GM18868 (cell line): ENCODE data around the gene KRTAP12-3.

Source experiments
- ATAC-seq: cut with Tn5 transposase; IDR thresholded peaks from one replicate; pipeline ENCODE4 v1.9.1; 2021; ENCODE audit warnings: mild to moderate bottlenecking, moderate library complexity; ENCODE audit not compliant: unreplicated experiment

The KRTAP12-3 gene

DNA sequence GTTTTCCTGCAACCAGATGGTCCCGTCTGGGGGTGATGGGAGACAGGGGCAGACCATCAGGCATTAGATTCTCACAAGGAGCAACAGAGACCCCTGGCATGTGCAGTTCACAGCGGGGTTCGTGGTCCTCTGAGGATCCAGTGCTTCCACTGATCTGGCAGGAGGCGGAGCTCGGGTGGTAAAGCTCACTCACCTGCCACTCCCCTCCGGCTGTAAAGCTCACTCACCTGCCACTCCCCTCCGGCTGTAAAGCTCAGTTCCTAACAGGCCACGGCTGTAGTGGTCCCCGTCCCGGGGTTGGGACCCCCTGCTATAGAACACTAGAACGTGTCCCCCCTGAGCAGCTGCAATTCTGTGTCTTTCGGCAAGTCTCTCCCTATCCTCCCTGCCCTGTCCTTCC is 43.8 kb downstream of the KRTAP12-3 start:
- ATAC-seq, result no peak

DNA sequence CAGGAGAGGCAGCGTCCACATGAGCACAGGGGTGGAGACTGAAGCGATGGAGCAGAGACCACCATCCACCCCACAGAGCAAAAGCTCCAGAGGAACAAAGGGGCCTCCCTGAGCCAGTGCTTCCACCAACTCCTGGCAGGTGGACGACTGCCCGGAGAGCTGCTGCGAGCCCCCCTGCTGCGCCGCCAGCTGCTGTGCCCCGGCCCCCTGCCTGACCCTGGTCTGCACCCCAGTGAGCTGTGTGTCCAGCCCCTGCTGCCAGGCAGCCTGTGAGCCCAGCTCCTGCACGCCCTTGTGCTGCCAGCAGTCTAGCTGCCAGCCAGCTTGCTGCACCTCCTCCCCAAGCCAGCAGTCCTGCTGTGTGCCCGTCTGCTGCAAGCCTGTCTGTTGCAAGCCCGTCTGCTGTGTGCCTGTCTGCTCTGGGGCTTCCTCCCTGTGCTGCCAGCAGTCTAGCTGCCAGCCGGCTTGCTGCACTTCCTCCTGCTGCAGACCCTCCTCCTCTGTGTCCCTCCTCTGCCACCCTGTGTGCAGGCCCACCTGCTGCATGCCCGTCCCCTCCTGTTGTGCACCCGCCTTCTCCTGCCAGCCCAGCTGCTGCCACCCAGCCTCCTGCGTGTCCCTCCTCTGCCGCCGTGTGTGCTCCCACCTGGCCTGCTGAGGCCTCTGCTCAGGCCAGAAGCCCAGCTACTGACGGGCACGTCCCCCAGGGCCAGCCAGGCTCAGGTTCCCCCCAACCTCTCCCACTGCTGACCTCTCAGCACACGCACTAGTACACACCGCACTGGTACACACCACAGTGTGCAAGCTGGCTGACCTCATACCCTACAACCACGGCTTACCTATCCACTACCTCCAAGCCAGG is 44.6 kb downstream of the KRTAP12-3 start:
- ATAC-seq, result no peak

DNA sequence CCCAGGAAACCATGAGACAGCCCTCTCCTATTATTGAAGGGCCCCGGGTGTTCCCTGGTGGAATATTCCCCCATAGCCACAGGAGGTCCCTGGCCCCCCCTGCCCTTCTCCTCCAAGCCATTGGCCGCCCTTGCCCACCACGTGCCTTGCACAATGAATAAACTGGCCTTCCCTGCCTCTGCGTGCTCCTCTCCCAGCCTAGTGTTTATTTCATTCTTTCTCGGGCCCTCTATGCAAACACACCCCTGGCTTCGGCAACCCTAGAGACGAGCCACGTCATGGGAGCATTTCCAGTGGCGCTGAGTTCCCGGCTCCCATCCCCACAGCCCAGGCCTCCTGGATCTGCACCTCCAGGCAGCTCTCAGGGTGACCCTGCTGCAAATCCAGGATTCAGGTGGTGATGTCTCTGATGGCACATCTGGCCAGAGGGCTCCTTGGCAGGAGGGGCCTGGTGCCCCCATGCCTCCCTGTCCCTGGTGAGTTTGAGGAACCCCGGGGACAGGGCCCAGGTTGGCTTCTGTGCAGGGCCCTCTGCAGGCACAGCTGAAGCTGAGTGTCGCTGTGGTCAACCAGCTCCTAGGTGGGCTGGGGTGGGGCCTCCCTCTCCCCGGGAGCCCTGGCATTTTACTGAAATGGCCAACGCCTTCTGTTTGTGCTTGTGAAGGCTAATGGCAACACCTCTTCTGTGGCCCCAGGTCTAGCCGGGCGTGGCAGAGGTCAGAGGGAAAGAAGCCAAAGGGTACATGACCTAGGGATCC is 45.4 kb downstream of the KRTAP12-3 start:
- no peak for ATAC-seq

DNA sequence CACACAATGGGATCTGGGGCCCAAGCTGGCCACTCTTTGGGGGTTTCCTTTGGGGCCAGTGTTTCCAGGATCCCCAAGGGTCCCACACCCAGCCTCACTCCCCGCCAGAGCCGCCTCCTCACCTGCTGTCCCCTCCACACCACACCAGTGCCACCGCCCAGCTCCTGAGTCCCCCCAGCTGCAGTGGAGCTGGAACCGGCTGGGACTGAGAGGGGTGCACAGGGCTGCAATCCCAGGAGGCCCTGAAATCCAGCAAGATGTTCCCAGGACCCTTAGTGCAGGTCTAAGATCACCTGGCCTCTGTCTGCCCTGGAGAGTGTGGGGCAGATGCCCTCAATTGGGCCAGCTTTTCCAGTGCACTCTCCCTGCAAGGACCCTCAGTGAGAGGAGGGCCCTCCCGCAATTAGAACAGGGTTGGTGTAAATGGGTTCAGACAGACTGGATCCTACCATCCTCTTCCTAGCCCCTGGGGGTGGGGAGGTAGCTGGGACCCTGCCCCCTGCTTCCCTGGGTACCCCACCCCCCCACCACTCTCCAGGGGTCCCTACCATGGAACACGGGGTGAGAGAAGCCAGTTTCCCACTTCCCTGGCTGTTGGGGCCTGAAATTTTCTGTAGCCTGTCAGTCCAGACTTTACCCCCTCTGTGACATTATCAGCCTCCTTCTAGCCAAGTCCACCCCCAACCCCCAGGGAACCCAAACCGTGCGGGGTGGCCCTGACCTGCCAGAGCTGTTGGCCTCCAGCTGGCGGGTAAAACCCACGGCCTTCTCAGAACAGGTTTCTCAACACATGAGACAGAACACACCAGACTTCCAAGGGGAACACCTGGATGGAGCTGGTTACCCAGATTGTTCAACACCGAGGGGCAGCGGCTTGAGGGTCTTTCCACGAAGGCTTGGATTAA is 46.3 kb downstream of the KRTAP12-3 start:
- no peak for ATAC-seq

DNA sequence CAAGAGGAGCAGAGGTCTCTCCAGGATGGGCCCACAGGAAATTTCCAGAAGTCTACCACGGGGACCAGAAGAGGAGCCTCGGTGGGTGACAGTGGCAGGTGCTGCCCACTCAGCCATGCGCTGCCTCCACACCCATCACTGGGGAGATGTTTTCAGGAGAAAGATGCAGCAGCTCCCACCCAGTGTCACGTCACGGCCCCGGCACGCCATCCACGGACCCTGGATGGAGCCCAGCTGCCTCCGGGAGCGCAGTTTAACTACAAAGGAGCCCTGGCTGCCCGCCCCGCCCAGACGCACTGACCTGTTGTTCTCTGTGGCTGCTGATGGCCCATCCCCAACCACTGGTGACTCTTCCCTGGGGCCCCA is 46.9 kb downstream of the KRTAP12-3 start:
- ATAC-seq, result no peak

DNA sequence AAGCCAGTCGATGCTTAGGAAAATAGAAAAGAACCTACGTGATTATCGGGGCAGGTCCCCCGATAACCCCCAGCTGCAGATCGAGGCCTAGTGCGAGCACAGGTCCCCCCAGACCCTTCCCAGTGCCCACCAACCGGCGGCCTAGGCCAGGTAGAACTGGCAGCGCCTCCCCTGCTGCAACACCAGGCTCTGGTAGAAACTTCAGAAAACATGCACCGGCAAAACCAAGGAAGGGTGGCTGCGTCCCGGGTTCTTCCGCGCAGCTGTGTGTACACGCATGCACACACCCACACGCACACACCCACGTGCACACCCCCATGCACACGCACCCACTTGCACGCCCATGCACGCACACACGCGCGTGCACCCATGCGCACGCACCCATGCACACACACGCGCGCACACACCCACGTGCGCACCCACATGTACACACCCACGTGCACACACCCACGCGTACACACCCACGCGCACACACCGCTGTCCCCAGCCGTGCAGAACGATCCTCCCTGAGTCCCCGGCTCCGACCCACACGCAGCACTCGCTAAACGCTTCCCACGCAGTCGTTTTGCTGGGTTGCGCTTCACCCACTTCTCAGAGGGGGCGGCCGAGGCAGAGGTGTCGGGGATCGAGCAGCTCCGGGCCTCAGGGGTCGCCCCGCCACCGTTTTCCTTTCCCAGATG is 48.4 kb downstream of the KRTAP12-3 start:
- ATAC-seq, result no peak

DNA sequence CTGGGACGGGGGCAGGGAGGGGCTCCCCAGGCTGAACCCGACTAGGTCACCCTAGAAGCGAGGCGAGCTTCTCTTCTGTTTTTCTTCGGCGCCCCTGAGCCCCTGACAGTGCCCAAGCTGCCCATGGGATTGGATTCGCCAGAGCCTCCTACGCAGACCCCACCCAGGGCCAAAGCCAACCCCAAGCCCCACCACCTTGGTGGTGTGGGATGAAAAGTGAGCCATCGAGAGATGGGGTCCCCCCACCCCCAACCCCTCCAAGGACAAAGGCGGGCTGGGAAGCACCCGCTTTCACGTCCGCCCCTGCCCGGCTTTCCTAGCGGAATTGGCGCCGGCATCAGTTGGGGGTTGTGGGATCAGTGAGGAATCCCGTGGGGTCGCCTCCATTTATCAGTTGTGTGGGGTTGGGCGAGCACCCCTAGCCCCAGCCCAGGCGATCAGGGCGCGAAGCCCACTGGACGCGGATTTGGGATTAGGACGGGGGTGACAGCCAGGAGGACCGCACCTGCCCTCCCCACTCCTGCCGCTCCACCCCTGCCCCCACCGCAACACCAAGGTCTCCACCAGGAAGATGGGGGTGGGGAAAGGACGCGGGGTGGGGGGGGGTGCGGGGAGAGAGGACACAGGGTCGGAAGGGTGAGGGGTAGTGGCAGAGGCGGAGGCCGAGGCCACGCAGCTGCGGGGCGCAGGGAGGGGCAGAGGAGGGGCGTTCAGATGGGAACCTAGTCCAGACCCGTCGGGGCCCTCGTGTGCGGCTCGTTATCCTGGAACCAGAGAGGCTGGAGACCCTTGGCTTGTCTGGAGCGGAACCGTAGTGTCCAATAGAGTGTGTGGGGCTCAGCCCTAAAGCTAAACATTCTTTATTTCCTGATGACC is 49.2 kb downstream of the KRTAP12-3 start:
- no peak for ATAC-seq
